OCI-LY3 (cell line): ENCODE results near the gene PTPRN2.

Experiments
- H2AFZ ChIP-seq: fragments of 200-600, 300-600 bp; shearing (Covaris generic); 2 replicates; pipeline ENCODE4 v1.6.0; 2014; ENCODE audit warnings: antibody characterized with exemption, low read depth, low read length
- H3K27ac ChIP-seq: fragments of 200-600, 300-600 bp; sonication (generic); 2 replicates; pipeline ENCODE4 v1.5.1; 2014; ENCODE audit warnings: mild to moderate bottlenecking, low read length, moderate library complexity, mixed read lengths
- H3K27me3 ChIP-seq: fragments of 200-600, 300-600 bp; sonication (generic); 2 replicates; pipeline ENCODE4 v1.6.1; 2014; ENCODE audit warnings: low read depth, low read length, mixed read lengths
- H3K36me3 ChIP-seq: fragments of 200-600, 300-600 bp; sonication (generic); replicated peaks from 2 replicates; pipeline ENCODE3; 2014; ENCODE audit warnings: low read depth, low read length, mixed read lengths
- H3K4me1 ChIP-seq: fragments of 300-600, 200-600 bp; sonication (generic); 2 replicates; pipeline ENCODE4 v1.6.1; 2014; ENCODE audit warnings: low read length, mixed read lengths
- H3K4me2 ChIP-seq: fragments of 200-600, 300-600 bp; sonication (generic); 2 replicates; pipeline ENCODE4 v1.6.1; 2014; ENCODE audit warnings: low read length, mixed read lengths
- H3K4me3 ChIP-seq: fragments of 300-600, 200-600 bp; sonication (generic); 2 replicates; pipeline ENCODE4 v1.5.1; 2014; ENCODE audit warnings: antibody characterized with exemption, mild to moderate bottlenecking, low read length, moderate library complexity
- H3K79me2 ChIP-seq: fragments of 300-600, 200-600 bp; shearing (Covaris generic); 2 replicates; pipeline ENCODE4 v1.6.1; 2014; ENCODE audit warnings: mild to moderate bottlenecking, low read length, mixed read lengths
- H3K9ac ChIP-seq: fragments of 300-600, 200-600 bp; shearing (Covaris generic); 2 replicates; pipeline ENCODE4 v1.6.0; 2014; ENCODE audit warnings: mild to moderate bottlenecking, low read length, moderate library complexity
- H3K9me3 ChIP-seq: fragments of 200-600, 300-600 bp; shearing (Covaris generic); 2 replicates; pipeline ENCODE4 v1.6.1; 2014; ENCODE audit warnings: low read length, mixed read lengths; ENCODE audit not compliant: insufficient read depth
- H4K20me1 ChIP-seq: fragments of 200-600, 300-600 bp; sonication (generic); 2 replicates; pipeline ENCODE4 v1.6.1; 2016; ENCODE audit warnings: low read length, mixed read lengths; ENCODE audit not compliant: insufficient read depth
- EZH2phosphoT487 ChIP-seq: fragments of 200-600 bp; shearing (Covaris generic); IDR thresholded peaks from 2 replicates; pipeline ENCODE4 v1.6.1; 2018; ENCODE audit warnings: antibody characterized with exemption, mixed run types, low read depth
- TF ChIP-seq, protein P1 (sequence below): fragments of 200-600, 300-600 bp; sonication (generic); IDR thresholded peaks from 2 replicates; pipeline ENCODE4 v1.5.1; 2014; ENCODE audit warnings: antibody characterized with exemption, low read length, low read depth

Gene PTPRN2

GRCh38 chr7:158602905-158603772 is 15.5 kb upstream of the PTPRN2 start:
- Histone ChIP-seq H3K36me3 (peaks cover 10% of the 10 kb centered on the region), H3K4me3 (no peak overlapping the region), H3K9ac (no peak overlapping the region), H2AFZ (no peak overlapping the region), H3K4me1 (peaks cover 22% of the 10 kb centered on the region), H3K9me3 (no peaks in the 10 kb centered on the region), H3K27me3 (no peaks in the 10 kb centered on the region), H3K4me2 (peak overlapping the region; percentile 26), H4K20me1 (no peaks in the 10 kb centered on the region), H3K27ac (no peak overlapping the region), H3K79me2 (no peaks in the 10 kb centered on the region)
- TF ChIP-seq, protein P1, sequence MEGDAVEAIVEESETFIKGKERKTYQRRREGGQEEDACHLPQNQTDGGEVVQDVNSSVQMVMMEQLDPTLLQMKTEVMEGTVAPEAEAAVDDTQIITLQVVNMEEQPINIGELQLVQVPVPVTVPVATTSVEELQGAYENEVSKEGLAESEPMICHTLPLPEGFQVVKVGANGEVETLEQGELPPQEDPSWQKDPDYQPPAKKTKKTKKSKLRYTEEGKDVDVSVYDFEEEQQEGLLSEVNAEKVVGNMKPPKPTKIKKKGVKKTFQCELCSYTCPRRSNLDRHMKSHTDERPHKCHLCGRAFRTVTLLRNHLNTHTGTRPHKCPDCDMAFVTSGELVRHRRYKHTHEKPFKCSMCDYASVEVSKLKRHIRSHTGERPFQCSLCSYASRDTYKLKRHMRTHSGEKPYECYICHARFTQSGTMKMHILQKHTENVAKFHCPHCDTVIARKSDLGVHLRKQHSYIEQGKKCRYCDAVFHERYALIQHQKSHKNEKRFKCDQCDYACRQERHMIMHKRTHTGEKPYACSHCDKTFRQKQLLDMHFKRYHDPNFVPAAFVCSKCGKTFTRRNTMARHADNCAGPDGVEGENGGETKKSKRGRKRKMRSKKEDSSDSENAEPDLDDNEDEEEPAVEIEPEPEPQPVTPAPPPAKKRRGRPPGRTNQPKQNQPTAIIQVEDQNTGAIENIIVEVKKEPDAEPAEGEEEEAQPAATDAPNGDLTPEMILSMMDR: no peak
- TF ChIP-seq EZH2phosphoT487: no peak

DNA sequence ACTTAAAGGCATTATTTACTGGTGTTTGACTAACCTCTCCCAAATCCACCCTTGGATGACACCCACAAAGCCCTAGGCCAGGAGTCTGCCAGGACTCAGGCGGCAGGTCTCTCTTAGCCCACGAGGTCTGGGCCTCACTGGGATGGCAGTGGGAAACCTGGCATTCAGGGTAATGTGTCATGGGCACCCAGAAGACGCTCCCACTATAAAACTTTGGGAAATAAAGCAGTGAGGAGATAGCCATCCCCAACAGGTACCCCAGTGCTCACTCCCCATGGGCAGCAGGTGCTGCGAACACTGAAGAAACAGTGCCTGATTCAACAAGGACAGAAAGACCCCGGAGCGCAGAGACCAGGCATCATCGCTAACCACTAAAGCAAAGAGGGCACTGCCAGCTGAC is 14.4 kb upstream of the PTPRN2 start:
- H3K9me3 ChIP-seq: no peaks in the 10 kb centered on the region
- H3K4me3 ChIP-seq: no peak overlapping the region
- no peaks in the 10 kb centered on the region for H3K79me2 ChIP-seq
- TF ChIP-seq, protein P1: no peak
- no peak for TF ChIP-seq EZH2phosphoT487
- no peaks in the 10 kb centered on the region for H3K27me3 ChIP-seq
- no peak overlapping the region for H2AFZ ChIP-seq
- no peak overlapping the region for H3K4me2 ChIP-seq
- H3K27ac ChIP-seq: no peak overlapping the region
- peaks cover 5% of the 10 kb centered on the region for H3K36me3 ChIP-seq
- no peak overlapping the region for H3K9ac ChIP-seq
- peaks cover 22% of the 10 kb centered on the region for H3K4me1 ChIP-seq
- no peaks in the 10 kb centered on the region for H4K20me1 ChIP-seq

- Histone ChIP-seq H3K4me1 (peaks cover 22% of the 10 kb centered on the region), H3K9ac (no peak overlapping the region), H4K20me1 (no peaks in the 10 kb centered on the region), H3K9me3 (no peaks in the 10 kb centered on the region), H3K4me2 (no peak overlapping the region), H3K4me3 (no peak overlapping the region), H2AFZ (no peak overlapping the region), H3K79me2 (no peaks in the 10 kb centered on the region), H3K36me3 (no peaks in the 10 kb centered on the region), H3K27me3 (no peaks in the 10 kb centered on the region), H3K27ac (no peak overlapping the region)
- TF ChIP-seq, protein P1: no peak
- no peak for TF ChIP-seq EZH2phosphoT487
These were observed 13.5 kb upstream of the PTPRN2 start for GRCh38 chr7:158601090-158601489.

DNA sequence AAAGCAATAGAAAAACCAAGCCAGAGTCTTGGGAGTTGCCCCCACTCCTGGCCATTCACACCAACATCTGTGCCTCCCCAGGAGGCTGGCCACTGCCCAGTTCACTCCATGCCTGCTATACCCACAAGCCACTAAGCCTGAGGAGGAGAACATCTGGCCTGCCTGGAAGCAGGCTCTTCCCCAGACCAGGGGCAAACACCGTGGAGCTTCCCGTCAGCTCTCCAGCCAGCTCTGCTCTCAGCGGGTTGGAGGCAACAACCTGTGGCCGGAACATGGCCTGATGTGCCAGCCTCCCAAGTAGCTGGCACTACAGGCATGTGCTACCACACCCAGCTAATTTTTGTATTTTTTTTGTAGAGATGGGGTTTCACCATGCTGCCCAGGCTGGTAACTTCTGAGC is 9.1 kb upstream of the PTPRN2 start:
- no peaks in the 10 kb centered on the region for H3K79me2 ChIP-seq
- no peak overlapping the region for H2AFZ ChIP-seq
- TF ChIP-seq EZH2phosphoT487: no peak
- no peak overlapping the region for H3K9ac ChIP-seq
- H4K20me1 ChIP-seq: no peaks in the 10 kb centered on the region
- no peak overlapping the region for H3K4me2 ChIP-seq
- no peaks in the 10 kb centered on the region for H3K4me1 ChIP-seq
- H3K4me3 ChIP-seq: no peak overlapping the region
- H3K9me3 ChIP-seq: no peaks in the 10 kb centered on the region
- no peaks in the 10 kb centered on the region for H3K27me3 ChIP-seq
- no peak overlapping the region for H3K27ac ChIP-seq
- no peaks in the 10 kb centered on the region for H3K36me3 ChIP-seq
